ENCODE data around the gene CD63.

DNA sequence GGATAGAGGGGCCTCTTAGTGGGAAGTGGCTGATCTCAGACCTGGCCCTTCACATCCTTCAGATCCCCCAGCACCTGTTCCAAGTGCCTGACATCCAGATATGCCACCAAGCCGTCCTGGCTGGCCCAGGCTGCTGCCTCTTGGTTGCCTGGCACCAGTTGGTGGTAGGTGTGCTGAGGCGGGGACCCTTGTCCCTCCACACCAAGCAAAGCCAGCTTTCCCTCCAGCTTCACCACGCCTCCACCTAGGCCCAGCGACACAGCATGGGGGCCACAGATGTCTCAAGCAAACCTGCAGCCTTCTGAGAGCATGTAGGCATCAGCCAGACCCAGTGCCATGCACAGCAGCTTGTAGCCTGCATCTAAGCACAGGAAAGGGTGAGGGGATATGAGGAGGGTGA lies 3.5 kb upstream of the CD63 start:
- no peak for TF ChIP-seq POLR2A (IDR thresholded peaks at IDR 0.05; ENCODE audit: low read depth, low read length)
- no peak for TF ChIP-seq TAF1 (IDR thresholded peaks at IDR 0.05; ENCODE audit: borderline replicate concordance, low read depth, low read length)
